CD14-positive monocyte (primary cell): Measurements from ENCODE around the gene SPDYE4. TPM values are rescaled to one million over a fixed set of nuclear protein-coding genes. Genes with fewer than 3 reads are reported as not detected.

Experiments used
- DNase-seq, 3 donors: peaks; one replicate each; pipeline ENCODE4 v3.0.0-alpha.2; 2011 to 2022
- H2AFZ ChIP-seq: 2 replicates; pipeline ENCODE4 v1.6.0; 2012; ENCODE audit warnings: mild to moderate bottlenecking, low read depth, low read length, inconsistent platforms; ENCODE audit not compliant: insufficient read depth, poor library complexity, severe bottlenecking
- H3K27ac ChIP-seq, 2 donors: 1 replicate in 1 of 2; 2 replicates in 1 of 2; pipeline ENCODE4 v1.5.1; 2012 to 2013; ENCODE audit warnings: low read length in 2 of 2, control low read depth in 1 of 2, inconsistent platforms in 1 of 2, low read depth in 1 of 2, mild to moderate bottlenecking in 1 of 2
- H3K27me3 ChIP-seq, 2 donors: one replicate each; pipeline versions ENCODE4 v1.6.0 to v1.6.1; 2011 to 2013; ENCODE audit warnings: low read length in 2 of 2; ENCODE audit not compliant: control insufficient read depth in 2 of 2, insufficient read depth in 2 of 2
- H3K36me3 ChIP-seq, 2 donors: replicated peaks in 1 of 2; 1 replicate in 1 of 2; 2 replicates in 1 of 2; pipeline versions ENCODE4 v1.5.1 to v1.6.1; 2012 to 2013; ENCODE audit warnings: low read length in 2 of 2, control low read depth in 1 of 2, inconsistent platforms in 1 of 2, mild to moderate bottlenecking in 1 of 2; ENCODE audit not compliant: insufficient read depth in 2 of 2, control insufficient read depth in 1 of 2
- H3K4me1 ChIP-seq, 2 donors: 1 replicate in 1 of 2; 2 replicates in 1 of 2; pipeline versions ENCODE4 v1.5.1 to v1.6.1; 2012 to 2013; ENCODE audit warnings: low read length in 2 of 2, control low read depth in 1 of 2, inconsistent platforms in 1 of 2, mild to moderate bottlenecking in 1 of 2, moderate library complexity in 1 of 2; ENCODE audit not compliant: insufficient read depth in 2 of 2, control insufficient read depth in 1 of 2
- H3K4me2 ChIP-seq: replicated peaks from 2 replicates; pipeline ENCODE3; 2012; ENCODE audit warnings: low read length, moderate library complexity, mild to moderate bottlenecking; ENCODE audit not compliant: poor library complexity, severe bottlenecking; ENCODE audit errors: extremely low read depth
- H3K4me3 ChIP-seq, 3 experiments: fragments of 200-600 bp in 1 of 3; sonication (generic) in 1 of 3; replicated peaks in 1 of 3; 1 replicate in 2 of 3; 2 replicates in 1 of 3; pipeline ENCODE4 v1.5.1; 2011 to 2013; ENCODE audit warnings: low read length in 3 of 3, mild to moderate bottlenecking in 3 of 3, control low read depth in 2 of 3, low read depth in 2 of 3, inconsistent platforms in 1 of 3, moderate library complexity in 1 of 3
- H3K79me2 ChIP-seq: 2 replicates; pipeline ENCODE4 v1.6.0; 2012; ENCODE audit warnings: mild to moderate bottlenecking, control low read depth, inconsistent platforms, low read length, moderate library complexity; ENCODE audit not compliant: insufficient read depth
- H3K9ac ChIP-seq: 2 replicates; pipeline ENCODE4 v1.6.0; 2017; ENCODE audit warnings: low read length, mild to moderate bottlenecking; ENCODE audit not compliant: insufficient read depth, poor library complexity, severe bottlenecking
- H3K9me3 ChIP-seq, 2 donors: replicated peaks in 1 of 2; 1 replicate in 1 of 2; 2 replicates in 1 of 2; pipeline versions ENCODE4 v1.5.1 to v1.6.1; 2012 to 2013; ENCODE audit warnings: low read length in 2 of 2, control low read depth in 1 of 2; ENCODE audit not compliant: control insufficient read depth in 1 of 2, insufficient read depth in 1 of 2
- H4K20me1 ChIP-seq: 2 replicates; pipeline ENCODE4 v1.6.0; 2012; ENCODE audit warnings: mild to moderate bottlenecking, low read length, control low read depth, moderate library complexity; ENCODE audit not compliant: insufficient read depth
- H3K27ac Mint-ChIP-seq, 7 donors: one replicate each; pipeline ENCODE4 v1.8.0; 2020; ENCODE audit warnings: mild to moderate bottlenecking in 7 of 7, mixed read lengths in 7 of 7, moderate library complexity in 6 of 7, inconsistent platforms in 2 of 7
- H3K27me3 Mint-ChIP-seq, 3 donors: one replicate each; pipeline ENCODE4 v1.8.0; 2021 to 2022; ENCODE audit warnings: low read depth in 3 of 3, mild to moderate bottlenecking in 3 of 3, mixed read lengths in 3 of 3, moderate library complexity in 3 of 3, inconsistent platforms in 1 of 3
- H3K36me3 Mint-ChIP-seq, 2 donors: one replicate each; pipeline ENCODE4 v1.8.0; 2020; ENCODE audit warnings: mixed read lengths in 2 of 2, inconsistent platforms in 1 of 2, mild to moderate bottlenecking in 1 of 2
- H3K4me1 Mint-ChIP-seq: one replicate; pipeline ENCODE4 v1.8.0; 2020; ENCODE audit warnings: mild to moderate bottlenecking, mixed read lengths
- H3K4me3 Mint-ChIP-seq, 2 donors: one replicate each; pipeline ENCODE4 v1.8.0; 2020; ENCODE audit warnings: mild to moderate bottlenecking in 2 of 2, mixed read lengths in 2 of 2, moderate library complexity in 1 of 2
- H3K9me3 Mint-ChIP-seq, 7 donors: one replicate each; pipeline ENCODE4 v1.8.0; 2020 to 2022; ENCODE audit warnings: mixed read lengths in 7 of 7, mild to moderate bottlenecking in 6 of 7, moderate library complexity in 6 of 7, inconsistent platforms in 2 of 7
- CTCF ChIP-seq: fragments of 200-600 bp; IDR thresholded peaks from one replicate; pipeline ENCODE4 v1.8.0; 2022; ENCODE audit warnings: antibody characterized with exemption, mild to moderate bottlenecking
- WGBS: methylation state at CpG from one replicate; pipeline ENCODE4 v1.1.5; 2013; ENCODE audit warnings: missing lambda C conversion rate; ENCODE audit not compliant: insufficient coverage; 5-methylcytosine and 5-hydroxymethylcytosine counted together
- intact Hi-C, 2 donors: fragments of 100-400 bp; cut with micrococcal nuclease; formaldehyde crosslinking; loops; one replicate each; pipeline versions ENCODE4 v1.15.0 to v1.15.1; 2023
- polyA plus RNA-seq, 3 donors: library from polyadenylated mRNA; depleted of rRNA in 1 of 3; unstranded in 2 of 3; stranded (reverse) in 1 of 3; fragments of 300-500 nt in 2 of 3; fragments of >200 nt in 1 of 3; fragmentation: Illumina TruSeq in 2 of 3; gene quantifications; 1 replicate in 2 of 3; 2 replicates in 1 of 3; pipeline ENCODE4 v1.2.3, GENCODE V29; 2012 to 2021

The SPDYE4 gene
- polyA plus RNA-seq, 3 donors, result 0.09 TPM; not detected in 2

DNA sequence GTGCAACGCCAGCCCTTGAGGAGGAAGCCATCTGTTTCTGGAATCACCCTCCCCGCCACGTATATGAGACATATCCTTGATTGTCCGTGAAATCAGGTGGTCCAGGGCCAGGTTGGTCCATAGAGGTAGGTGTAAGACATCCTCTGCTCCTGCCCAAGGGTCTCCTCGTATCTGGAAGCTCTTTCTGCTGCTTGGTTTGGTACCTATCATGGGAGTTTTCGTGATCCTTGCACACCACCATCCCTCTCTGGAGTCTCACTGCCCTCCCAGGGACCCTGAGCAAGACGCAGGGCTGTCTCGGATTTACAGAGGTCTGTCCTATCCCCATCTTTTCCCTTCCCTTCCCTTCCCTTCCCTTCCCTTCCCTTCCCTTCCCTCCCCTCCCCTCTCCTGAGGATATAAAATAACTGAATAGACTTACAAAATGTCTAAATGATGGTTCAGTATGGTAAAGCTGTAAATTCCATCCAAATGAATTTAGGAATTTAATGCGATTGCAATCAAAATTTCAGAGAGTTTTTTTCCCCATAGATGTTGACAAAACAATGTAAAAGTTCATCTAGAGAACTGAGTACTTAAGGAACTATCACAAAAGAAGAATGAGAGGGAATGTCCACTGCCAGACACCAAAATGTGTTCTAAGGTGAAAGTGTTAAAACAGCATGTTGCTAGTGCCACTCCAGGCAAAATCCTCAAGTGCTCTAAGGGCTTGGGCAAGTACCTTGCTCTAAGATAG lies 11.7 kb downstream of the SPDYE4 start:
- DNase-seq, result no peak

More for the DNA sequence above, 11.7 kb downstream of the SPDYE4 start:
- Histone ChIP-seq H3K4me1 (peaks cover 7% of the 10 kb centered on the region in 2 donors), H3K4me2 (peak overlapping the region; percentile 91), H3K4me3 (peak overlapping the region in 2 of 3 experiments; percentile 19 to 88), H3K27ac (peak overlapping the region in 1 of 2 donors; percentile 80), H3K36me3 (no peaks in the 10 kb centered on the region), H3K79me2 (no peaks in the 10 kb centered on the region), H4K20me1 (no peaks in the 10 kb centered on the region), H3K27me3 (no peaks in the 10 kb centered on the region), H3K9ac (peak overlapping the region; percentile 69), H2AFZ (peak overlapping the region; percentile 92), H3K9me3 (peaks cover 0 to 7% of the 10 kb centered on the region in 2 donors)
- peak overlapping the region in 5 of 7 donors; percentile 50 to 83 (median 78) for H3K27ac Mint-ChIP-seq
- intact Hi-C loops, result loop anchor here (2.0 to 10.0 kb wide), 4 partner anchors 46 to 652 kb away; partner anchors contain the start of gene RPL26 (in 2 of the 2)
- H3K4me3 Mint-ChIP-seq, result peak overlapping the region; percentile 89 to 93
- H3K4me1 Mint-ChIP-seq, result peaks cover 13% of the 10 kb centered on the region
- H3K36me3 Mint-ChIP-seq, result peaks cover 0 to 3% of the 10 kb centered on the region in 2 donors
- WGBS, result 14% methylated on average over 1 of the region's 9 CpGs
- no peak for TF ChIP-seq CTCF
- H3K9me3 Mint-ChIP-seq, result peaks cover 0 to 10% (median 7%) of the 10 kb centered on the region in 7 donors
- peaks cover 1 to 17% (median 17%) of the 10 kb centered on the region in 3 donors for H3K27me3 Mint-ChIP-seq
